Astrocyte (in vitro differentiated cells and primary cell): Measurements from ENCODE around the gene MKNK1. TPM values are rescaled to one million over a fixed set of nuclear protein-coding genes. Genes with fewer than 3 reads are reported as not detected.

ENCODE experiments used
- DNase-seq: peaks from one replicate; pipeline ENCODE4 v3.0.0-alpha.2; 2010; ENCODE audit warnings: low read depth
- FAIRE-seq: peaks from 2 replicates; lab custom pipeline; 2011; peaks lifted over from hg19 to GRCh38; lab: Jason Lieb, UNC
- H2AFZ ChIP-seq: 2 replicates; pipeline ENCODE4 v1.6.0; 2012; ENCODE audit warnings: low read depth, low read length, inconsistent platforms
- H3K27ac ChIP-seq: 2 replicates; pipeline ENCODE4 v1.5.1; 2011; ENCODE audit warnings: low read depth, low read length, inconsistent platforms
- H3K27me3 ChIP-seq: 2 replicates; pipeline ENCODE4 v1.6.0; 2011; ENCODE audit warnings: low read length, inconsistent platforms; ENCODE audit not compliant: insufficient read depth
- H3K36me3 ChIP-seq: 2 replicates; pipeline ENCODE4 v1.5.1; 2011; ENCODE audit warnings: low read length, inconsistent platforms; ENCODE audit not compliant: insufficient read depth
- H3K4me1 ChIP-seq: 2 replicates; pipeline ENCODE4 v1.5.1; 2011; ENCODE audit warnings: low read length, inconsistent platforms; ENCODE audit not compliant: insufficient read depth
- H3K4me2 ChIP-seq: 2 replicates; pipeline ENCODE4 v1.6.0; 2012; ENCODE audit warnings: low read length, inconsistent platforms
- H3K4me3 ChIP-seq: 2 replicates; pipeline ENCODE4 v1.5.1; 2011; ENCODE audit warnings: low read depth, mild to moderate bottlenecking, low read length, inconsistent platforms; ENCODE audit not compliant: insufficient read depth
- H3K79me2 ChIP-seq: 2 replicates; pipeline ENCODE4 v1.6.0; 2012; ENCODE audit warnings: mild to moderate bottlenecking, low read length, inconsistent platforms; ENCODE audit not compliant: insufficient read depth
- H3K9ac ChIP-seq: 2 replicates; pipeline ENCODE4 v1.6.0; 2012; ENCODE audit warnings: mild to moderate bottlenecking, low read length, inconsistent platforms
- H3K9me3 ChIP-seq: 2 replicates; pipeline ENCODE4 v1.5.1; 2012; ENCODE audit warnings: low read depth, mild to moderate bottlenecking, low read length, inconsistent platforms; ENCODE audit not compliant: insufficient read depth
- H4K20me1 ChIP-seq: 2 replicates; pipeline ENCODE4 v1.6.0; 2012; ENCODE audit warnings: low read length, inconsistent platforms; ENCODE audit not compliant: insufficient read depth
- H3K27ac Mint-ChIP-seq: one replicate; pipeline ENCODE4 v1.8.0; 2021; ENCODE audit warnings: mild to moderate bottlenecking, mixed read lengths; ENCODE audit not compliant: unreplicated experiment
- H3K27me3 Mint-ChIP-seq: one replicate; pipeline ENCODE4 v1.8.0; 2021; ENCODE audit warnings: low read depth, mixed read lengths; ENCODE audit not compliant: unreplicated experiment
- H3K36me3 Mint-ChIP-seq: one replicate; pipeline ENCODE4 v1.8.0; 2021; ENCODE audit warnings: low read depth, mixed read lengths; ENCODE audit not compliant: unreplicated experiment
- H3K4me1 Mint-ChIP-seq: one replicate; pipeline ENCODE4 v1.8.0; 2021; ENCODE audit warnings: low read depth, mixed read lengths; ENCODE audit not compliant: unreplicated experiment
- H3K4me3 Mint-ChIP-seq: one replicate; pipeline ENCODE4 v1.8.0; 2021; ENCODE audit warnings: mild to moderate bottlenecking, moderate library complexity, mixed read lengths; ENCODE audit not compliant: unreplicated experiment
- H3K9me3 Mint-ChIP-seq: one replicate; pipeline ENCODE4 v1.8.0; 2021; ENCODE audit warnings: mild to moderate bottlenecking, mixed read lengths; ENCODE audit not compliant: unreplicated experiment
- EZH2 ChIP-seq: IDR thresholded peaks from 2 replicates; pipeline ENCODE4 v1.6.1; 2012; ENCODE audit warnings: mild to moderate bottlenecking, low read length, inconsistent platforms; ENCODE audit not compliant: insufficient read depth
- total RNA-seq: library from RNA; stranded (reverse); gene quantifications from 2 replicates; pipeline ENCODE4 v1.2.1, GENCODE V29; 2021
- TF ChIP-seq, protein P1 (sequence below): IDR thresholded peaks from 2 replicates; pipeline ENCODE4 v1.5.1; 2011; ENCODE audit warnings: low read depth, mild to moderate bottlenecking, inconsistent platforms, low read length, moderate library complexity; ENCODE audit not compliant: insufficient read depth

The MKNK1 gene
- total RNA-seq, 1 donor from 2014 or later, result 26.9 TPM

GRCh38 chr1:46589529-46589928 lies 14.5 kb downstream of the MKNK1 start:
- H3K27ac ChIP-seq, result no peak overlapping the region
- DNase-seq (no peak), FAIRE-seq (no peak)
- H3K9ac ChIP-seq, result no peak overlapping the region
- H3K4me1 ChIP-seq, result no peaks in the 10 kb centered on the region
- Mint-ChIP-seq H3K4me3 (no peak overlapping the region), H3K4me1 (no peaks in the 10 kb centered on the region), H3K27ac (no peak overlapping the region), H3K36me3 (peaks cover 45% of the 10 kb centered on the region), H3K9me3 (peaks cover 25% of the 10 kb centered on the region), H3K27me3 (no peaks in the 10 kb centered on the region)
- peaks cover 11% of the 10 kb centered on the region for H3K36me3 ChIP-seq
- no peaks in the 10 kb centered on the region for H4K20me1 ChIP-seq
- no peaks in the 10 kb centered on the region for H3K27me3 ChIP-seq
- no peak overlapping the region for H3K4me2 ChIP-seq
- no peak overlapping the region for H3K4me3 ChIP-seq
- no peak overlapping the region for H2AFZ ChIP-seq
- no peaks in the 10 kb centered on the region for H3K79me2 ChIP-seq
- TF ChIP-seq, protein P1, sequence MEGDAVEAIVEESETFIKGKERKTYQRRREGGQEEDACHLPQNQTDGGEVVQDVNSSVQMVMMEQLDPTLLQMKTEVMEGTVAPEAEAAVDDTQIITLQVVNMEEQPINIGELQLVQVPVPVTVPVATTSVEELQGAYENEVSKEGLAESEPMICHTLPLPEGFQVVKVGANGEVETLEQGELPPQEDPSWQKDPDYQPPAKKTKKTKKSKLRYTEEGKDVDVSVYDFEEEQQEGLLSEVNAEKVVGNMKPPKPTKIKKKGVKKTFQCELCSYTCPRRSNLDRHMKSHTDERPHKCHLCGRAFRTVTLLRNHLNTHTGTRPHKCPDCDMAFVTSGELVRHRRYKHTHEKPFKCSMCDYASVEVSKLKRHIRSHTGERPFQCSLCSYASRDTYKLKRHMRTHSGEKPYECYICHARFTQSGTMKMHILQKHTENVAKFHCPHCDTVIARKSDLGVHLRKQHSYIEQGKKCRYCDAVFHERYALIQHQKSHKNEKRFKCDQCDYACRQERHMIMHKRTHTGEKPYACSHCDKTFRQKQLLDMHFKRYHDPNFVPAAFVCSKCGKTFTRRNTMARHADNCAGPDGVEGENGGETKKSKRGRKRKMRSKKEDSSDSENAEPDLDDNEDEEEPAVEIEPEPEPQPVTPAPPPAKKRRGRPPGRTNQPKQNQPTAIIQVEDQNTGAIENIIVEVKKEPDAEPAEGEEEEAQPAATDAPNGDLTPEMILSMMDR, result no peak
- no peak for TF ChIP-seq EZH2
- no peaks in the 10 kb centered on the region for H3K9me3 ChIP-seq

DNA sequence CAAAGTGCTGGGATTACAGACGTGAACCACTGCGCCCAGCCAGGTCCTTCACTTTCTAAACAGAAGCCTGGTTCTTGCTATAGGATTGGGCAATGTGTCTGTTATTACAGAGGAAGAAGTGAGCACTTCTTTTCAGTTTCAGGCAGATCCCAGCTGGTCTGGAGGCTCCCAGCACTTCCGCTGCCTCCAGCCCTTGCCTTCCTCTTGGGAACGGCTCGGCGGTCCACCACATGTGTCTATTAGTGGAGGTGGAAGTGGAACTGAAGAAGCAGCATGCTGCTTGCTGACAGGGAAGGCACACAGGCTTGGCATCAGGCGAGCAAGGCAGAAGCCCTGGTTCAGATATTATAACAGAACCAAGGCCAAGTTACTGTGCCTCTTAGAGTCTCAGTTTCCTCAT lies 17.0 kb downstream of the MKNK1 start:
- DNase-seq, result no peak
- no peaks in the 10 kb centered on the region for H3K9me3 ChIP-seq
- no peak overlapping the region for H3K4me2 ChIP-seq
- TF ChIP-seq, protein P1, result no peak
- TF ChIP-seq EZH2, result no peak
- FAIRE-seq, result no peak
- Mint-ChIP-seq H3K27me3 (no peaks in the 10 kb centered on the region), H3K27ac (no peak overlapping the region), H3K4me1 (no peaks in the 10 kb centered on the region), H3K36me3 (peaks cover 51% of the 10 kb centered on the region), H3K9me3 (peaks cover 25% of the 10 kb centered on the region), H3K4me3 (no peak overlapping the region)
- H3K9ac ChIP-seq, result no peak overlapping the region
- H3K27ac ChIP-seq, result no peak overlapping the region
- no peaks in the 10 kb centered on the region for H3K79me2 ChIP-seq
- no peaks in the 10 kb centered on the region for H3K27me3 ChIP-seq
- H3K4me3 ChIP-seq, result no peak overlapping the region
- no peaks in the 10 kb centered on the region for H4K20me1 ChIP-seq
- no peak overlapping the region for H2AFZ ChIP-seq
- H3K36me3 ChIP-seq, result peaks cover 11% of the 10 kb centered on the region
- H3K4me1 ChIP-seq, result no peaks in the 10 kb centered on the region

DNA sequence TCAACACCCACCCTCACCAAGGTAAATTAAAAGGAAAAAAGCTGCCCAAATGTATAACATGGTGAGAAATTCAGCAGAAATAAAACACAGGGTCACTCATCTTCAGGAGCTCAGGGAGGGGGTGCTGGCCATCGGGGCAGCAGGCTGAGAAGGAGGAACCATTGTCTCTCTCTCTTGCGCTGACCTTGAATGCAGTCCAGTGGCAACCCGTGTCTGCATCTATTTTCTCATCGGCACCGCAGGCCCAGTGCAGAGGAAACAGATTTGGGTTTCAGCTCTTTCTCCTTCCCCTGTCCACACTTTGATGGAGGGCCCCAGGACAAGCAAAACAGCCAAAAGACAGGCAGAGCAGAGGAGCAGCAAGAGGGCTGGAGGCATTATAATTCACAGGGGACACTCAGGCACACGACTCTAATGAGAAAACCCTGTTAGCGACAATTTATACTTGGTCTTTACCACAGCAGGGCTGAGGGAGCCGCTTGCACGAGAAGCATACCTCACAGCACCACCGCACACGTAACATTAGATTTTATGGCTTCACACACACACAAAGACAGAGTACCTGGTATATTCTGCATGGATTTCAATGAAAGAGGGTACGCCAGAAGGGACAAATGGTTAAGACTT lies 18.6 kb downstream of the MKNK1 start:
- H3K27me3 ChIP-seq, result no peaks in the 10 kb centered on the region
- H3K79me2 ChIP-seq, result no peaks in the 10 kb centered on the region
- Mint-ChIP-seq H3K4me1 (peaks cover 8% of the 10 kb centered on the region), H3K27me3 (no peaks in the 10 kb centered on the region), H3K4me3 (no peak overlapping the region), H3K36me3 (peaks cover 44% of the 10 kb centered on the region), H3K9me3 (peaks cover 17% of the 10 kb centered on the region), H3K27ac (no peak overlapping the region)
- no peaks in the 10 kb centered on the region for H3K4me1 ChIP-seq
- TF ChIP-seq, protein P1, result no peak
- TF ChIP-seq EZH2, result no peak
- no peak overlapping the region for H3K27ac ChIP-seq
- peaks cover 5% of the 10 kb centered on the region for H3K36me3 ChIP-seq
- H4K20me1 ChIP-seq, result no peaks in the 10 kb centered on the region
- no peak for DNase-seq
- H3K9me3 ChIP-seq, result no peaks in the 10 kb centered on the region
- FAIRE-seq, result no peak
- no peak overlapping the region for H3K4me3 ChIP-seq
- H3K4me2 ChIP-seq, result no peak overlapping the region
- H3K9ac ChIP-seq, result no peak overlapping the region
- H2AFZ ChIP-seq, result no peak overlapping the region
